ENCODE data around the gene CHST8.
"Not testable (repeated sequence)": the region's sequence is repeated elsewhere in the genome, so short reads cannot be mapped to it uniquely, and the experiment has no call there.

Gene CHST8

GRCh38 chr19:33647146-33647545, 25.4 kb downstream of the CHST8 start:
- DNase-seq = no peak

- DNase-seq = no peak
Measured at GRCh38 chr19:33649627-33650305, 28.0 kb downstream of the CHST8 start.

GRCh38 chr19:33653684-33654083, 31.9 kb downstream of the CHST8 start:
- DNase-seq = no peak

GRCh38 chr19:33654840-33655508, 33.2 kb downstream of the CHST8 start:
- DNase-seq = no peak

GRCh38 chr19:33659835-33660234, 38.1 kb downstream of the CHST8 start:
- no peak for DNase-seq

GRCh38 chr19:33660410-33661124, 38.8 kb downstream of the CHST8 start:
- DNase-seq = no peak

- no peak for DNase-seq
Measured at GRCh38 chr19:33661336-33661735, 39.6 kb downstream of the CHST8 start.

- no peak for DNase-seq
Measured at GRCh38 chr19:33662391-33663092, 40.8 kb downstream of the CHST8 start.

GRCh38 chr19:33663316-33663715, 41.6 kb downstream of the CHST8 start:
- DNase-seq = not testable (repeated sequence)

GRCh38 chr19:33664744-33665143, 43.0 kb downstream of the CHST8 start:
- no peak for DNase-seq

- DNase-seq = no peak
Measured at GRCh38 chr19:33665776-33666595, 44.2 kb downstream of the CHST8 start.

- DNase-seq = no peak
Measured at GRCh38 chr19:33667141-33667650, 45.4 kb downstream of the CHST8 start.

- no peak for DNase-seq
Measured at GRCh38 chr19:33667881-33668280, 46.1 kb downstream of the CHST8 start.

GRCh38 chr19:33668968-33669367, 47.2 kb downstream of the CHST8 start:
- no peak for DNase-seq

GRCh38 chr19:33669376-33669775, 47.6 kb downstream of the CHST8 start:
- no peak for DNase-seq

GRCh38 chr19:33670398-33670797, 48.6 kb downstream of the CHST8 start:
- DNase-seq = no peak

GRCh38 chr19:33671211-33671610, 49.5 kb downstream of the CHST8 start:
- DNase-seq = no peak

- no peak for DNase-seq
Measured at GRCh38 chr19:33673258-33673875, 51.6 kb downstream of the CHST8 start.

GRCh38 chr19:33673996-33674625, 52.4 kb downstream of the CHST8 start:
- no peak for DNase-seq

GRCh38 chr19:33674626-33675367, 53.0 kb downstream of the CHST8 start:
- no peak for DNase-seq

All from stimulated activated CD8-positive, alpha-beta memory T cell treated with anti-CD3 and anti-CD28 coated beads, Interleukin-4, amount 100 ng/mL, for 48 hours (primary cell).